Thyroid gland (tissue), 4 donors: ENCODE results near the gene TOP1. TPM values are rescaled to one million over a fixed set of nuclear protein-coding genes. Genes with fewer than 3 reads are reported as not detected.
A peak's percentile ranks its signal among the peaks of the same experiment; 100 is the strongest.

Source experiments
- DNase-seq, 2 donors: peaks; one replicate each; pipeline ENCODE4 v3.0.0-alpha.2; 2019
- H3K27ac ChIP-seq, 3 donors: fragments of 200-600 bp; sonication (generic); 1 replicate in 2 of 3; 2 replicates in 1 of 3; pipeline ENCODE4 v1.5.1; 2016 to 2019; ENCODE audit warnings: mild to moderate bottlenecking in 1 of 3, moderate library complexity in 1 of 3
- H3K27me3 ChIP-seq: fragments of 200-600 bp; sonication (generic); one replicate; pipeline ENCODE4 v1.5.1; 2019
- H3K36me3 ChIP-seq, 2 donors: fragments of 200-600 bp; sonication (generic); one replicate each; pipeline ENCODE4 v1.5.1; 2016 to 2019
- H3K4me1 ChIP-seq, 2 donors: fragments of 200-600 bp; sonication (generic); one replicate each; pipeline ENCODE4 v1.5.1; 2017 to 2019
- H3K4me3 ChIP-seq, 3 donors: fragments of 200-600 bp; sonication (generic); replicated peaks in 1 of 3; 1 replicate in 2 of 3; 2 replicates in 1 of 3; pipeline ENCODE4 v1.5.1; 2016; ENCODE audit warnings: mild to moderate bottlenecking in 1 of 3
- H3K9me3 ChIP-seq: fragments of 200-600 bp; sonication (generic); one replicate; pipeline ENCODE4 v1.5.1; 2017
- CTCF ChIP-seq, 6 experiments: fragments of 200-600 bp in 3 of 6; fragments of 450-650 bp in 3 of 6; sonication (generic) in 3 of 6; IDR thresholded peaks; one replicate each; pipeline ENCODE4 v1.5.1; 2016 to 2019; ENCODE audit warnings: antibody characterized with exemption in 6 of 6, mild to moderate bottlenecking in 2 of 6, inconsistent platforms in 1 of 6, moderate library complexity in 1 of 6
- POLR2A ChIP-seq, 2 donors: fragments of 450-650 bp; IDR thresholded peaks; one replicate each; pipeline ENCODE4 v1.6.1; 2017; ENCODE audit warnings: antibody characterized with exemption in 2 of 2, mild to moderate bottlenecking in 2 of 2, moderate library complexity in 1 of 2
- WGBS, 2 donors: methylation state at CpG; one replicate each; pipeline ENCODE4 v1.1.5; 2017; 5-methylcytosine and 5-hydroxymethylcytosine counted together
- intact Hi-C: fragments of 100-400 bp; cut with DNase I; formaldehyde crosslinking; loops from one replicate; pipeline ENCODE4 v1.15.1; 2023
- total RNA-seq, 4 donors: library from RNA; depleted of rRNA; stranded (reverse); fragments of >200 nt; gene quantifications; one replicate each; pipeline ENCODE4 v1.2.3, GENCODE V29; 2016

Gene TOP1
- total RNA-seq, 4 donors from 2014 or later: 31.3 to 46.3 (median 41.4) TPM

- H3K27ac ChIP-seq: peak within 1 kb of the TSS; percentile 89 to 98 (median 96)
- H3K4me1 ChIP-seq: peaks cover 36 to 38% of the 10 kb centered on the region in 2 donors
- H3K36me3 ChIP-seq: no peaks in the 10 kb centered on the region
- no peaks in the 10 kb centered on the region for H3K9me3 ChIP-seq
- H3K27me3 ChIP-seq: no peaks in the 10 kb centered on the region
- WGBS, 2 donors: 0 to 3% methylated on average over 2 to 6 of the region's 121 CpGs
- intact Hi-C loops: loop anchor here (5.0 kb wide), 1 partner anchor 35 kb away; no protein-coding TSS in a partner anchor
- peak; percentile 93 for DNase-seq
- peak; percentile 71 to 89 for TF ChIP-seq POLR2A (IDR thresholded peaks at IDR 0.05)
- TF ChIP-seq CTCF (IDR thresholded peaks at IDR 0.05): peak in 2 of 6 experiments; percentile 1 to 23
- H3K4me3 ChIP-seq: peak within 1 kb of the TSS; percentile 73 to 93 (median 93)
Measured at GRCh38 chr20:41136680-41137613, 108.3 kb downstream of the TOP1 start, which contains the start of gene PLCG1. PLCG1 (plus strand) TSS chr20:41137543; CDS start chr20:41137642, 99 bp downstream.

- no peaks in the 10 kb centered on the region for H3K36me3 ChIP-seq
- no peaks in the 10 kb centered on the region for H3K9me3 ChIP-seq
- TF ChIP-seq CTCF (IDR thresholded peaks at IDR 0.05): no peak
- no peak for TF ChIP-seq POLR2A (IDR thresholded peaks at IDR 0.05)
- peak overlapping the region; percentile 73 to 93 (median 93) for H3K4me3 ChIP-seq
- peak; percentile 86 for DNase-seq
- no peaks in the 10 kb centered on the region for H3K27me3 ChIP-seq
- WGBS, 2 donors: 0 to 1% methylated on average over 1 to 18 of the region's 66 CpGs
- intact Hi-C loops: loop anchor here (5.0 kb wide), 1 partner anchor 34 kb away; no protein-coding TSS in a partner anchor
- peak overlapping the region; percentile 79 to 98 (median 96) for H3K27ac ChIP-seq
- peaks cover 45 to 47% of the 10 kb centered on the region in 2 donors for H3K4me1 ChIP-seq
Measured at GRCh38 chr20:41137614-41138474, 109.2 kb downstream of the TOP1 start.

- Histone ChIP-seq H3K27me3 (no peaks in the 10 kb centered on the region), H3K36me3 (no peaks in the 10 kb centered on the region), H3K4me1 (peaks cover 50 to 56% of the 10 kb centered on the region in 2 donors), H3K4me3 (peak overlapping the region; percentile 14 to 93 (median 73)), H3K9me3 (no peaks in the 10 kb centered on the region), H3K27ac (peak overlapping the region; percentile 79 to 98 (median 96))
- intact Hi-C loops: loop anchor here (5.0 kb wide), 1 partner anchor 34 kb away; no protein-coding TSS in a partner anchor
- 14% methylated on average over 8 to 12 of the region's 12 CpGs for WGBS, 2 donors
- DNase-seq: peak; percentile 37 to 42
- no peak for TF ChIP-seq CTCF (IDR thresholded peaks at IDR 0.05)
- peak in 1 of 2 donors; percentile 10 for TF ChIP-seq POLR2A (IDR thresholded peaks at IDR 0.05)
Measured at GRCh38 chr20:41138475-41139226, 110.0 kb downstream of the TOP1 start.

GRCh38 chr20:41139227-41140093 is 110.8 kb downstream of the TOP1 start:
- DNase-seq: no peak
- Histone ChIP-seq H3K36me3 (no peaks in the 10 kb centered on the region), H3K27me3 (no peaks in the 10 kb centered on the region), H3K4me3 (peak overlapping the region in 1 of 3 donors; percentile 93), H3K4me1 (peaks cover 56 to 64% of the 10 kb centered on the region in 2 donors), H3K27ac (peak overlapping the region; percentile 79 to 98 (median 96)), H3K9me3 (no peaks in the 10 kb centered on the region)
- intact Hi-C loops: loop anchor here (5.0 to 10.0 kb wide), 2 partner anchors 33 to 195 kb away; no protein-coding TSS in a partner anchor
- WGBS, 2 donors: 52 to 65% methylated on average over 5 of the region's 5 CpGs
- TF ChIP-seq CTCF (IDR thresholded peaks at IDR 0.05) (no peak), POLR2A (IDR thresholded peaks at IDR 0.05) (no peak)
